Heart right ventricle (tissue), 16 donors: ENCODE data around the gene LDLR. TPM values are rescaled to one million over a fixed set of nuclear protein-coding genes. Genes with fewer than 3 reads are reported as not detected.
A peak's percentile ranks its signal among the peaks of the same experiment; 100 is the strongest.
"Not testable (repeated sequence)": the region's sequence is repeated elsewhere in the genome, so short reads cannot be mapped to it uniquely, and the experiment has no call there.

Source experiments
- ATAC-seq, 8 donors: fragments of 200-7000 bp; cut with Tn5 transposase; one replicate each; pipeline ENCODE4 v1.9.1; 2020; ENCODE audit warnings: mild to moderate bottlenecking in 8 of 8, moderate library complexity in 8 of 8, moderate number of reproducible peaks in 1 of 8
- DNase-seq, 2 donors: peaks; one replicate each; pipeline ENCODE4 v3.0.0-alpha.2; 2020
- H3K27ac ChIP-seq, 10 donors: fragments of 200-600 bp; sonication (generic) in 2 of 10; one replicate each; pipeline versions ENCODE4 v1.5.0 to v1.8.0; 2020 to 2022; ENCODE audit warnings: mild to moderate bottlenecking in 3 of 10
- H3K27me3 ChIP-seq, 7 donors: fragments of 200-600 bp; one replicate each; pipeline ENCODE4 v1.8.0; 2021 to 2022; ENCODE audit warnings: mild to moderate bottlenecking in 2 of 7
- H3K36me3 ChIP-seq, 9 donors: fragments of 200-600 bp; sonication (generic) in 1 of 9; one replicate each; pipeline versions ENCODE4 v1.5.0 to v1.8.0; 2020 to 2022; ENCODE audit warnings: mild to moderate bottlenecking in 2 of 9
- H3K4me1 ChIP-seq, 9 donors: fragments of 200-600 bp; sonication (generic) in 1 of 9; one replicate each; pipeline versions ENCODE4 v1.5.0 to v1.8.0; 2020 to 2022; ENCODE audit warnings: mild to moderate bottlenecking in 4 of 9
- H3K4me3 ChIP-seq, 10 donors: fragments of 200-600 bp; sonication (generic) in 2 of 10; one replicate each; pipeline versions ENCODE4 v1.5.0 to v1.8.0; 2020 to 2022; ENCODE audit warnings: mild to moderate bottlenecking in 7 of 10, moderate library complexity in 2 of 10
- H3K9me3 ChIP-seq, 11 donors: fragments of 200-600 bp in 10 of 11; sonication (generic) in 2 of 11; one replicate each; pipeline versions ENCODE4 v1.5.0 to v1.8.0; 2013 to 2022; ENCODE audit warnings: mild to moderate bottlenecking in 2 of 11, control low read depth in 1 of 11, moderate library complexity in 1 of 11
- CTCF ChIP-seq, 9 donors: fragments of 200-600 bp; sonication (generic) in 2 of 9; IDR thresholded peaks; one replicate each; pipeline versions ENCODE4 v1.5.0 to v1.8.0; 2021 to 2022; ENCODE audit warnings: antibody characterized with exemption in 9 of 9, mild to moderate bottlenecking in 5 of 9, moderate library complexity in 1 of 9
- WGBS, 2 donors: extraction: QIAGEN DNeasy Blood & Tissue Kit; methylation state at CpG; one replicate each; pipeline ENCODE4 v1.1.7; 2013; ENCODE audit warnings: inconsistent platforms in 1 of 2; 5-methylcytosine and 5-hydroxymethylcytosine counted together
- intact Hi-C, 10 donors: fragments of 100-400 bp; cut with DNase I; formaldehyde crosslinking; loops; one replicate each; pipeline versions ENCODE4 v1.11.1 to v1.14.2; 2022
- polyA plus RNA-seq, 2 donors: library from polyadenylated mRNA; stranded (reverse); fragments of 200-250 nt; gene quantifications; one replicate each; pipeline ENCODE4 v1.2.3, GENCODE V29; 2013
- total RNA-seq, 10 donors: library from RNA; stranded (reverse); fragmentation: NEBNext Ultra II Directional in 3 of 10; extraction: Animal tissue kit (Norgen Biotek cat#: 25700) in 3 of 10; gene quantifications; one replicate each; pipeline versions ENCODE4 v1.2.1 to v1.2.4, GENCODE V29; 2021 to 2023
- donor health status: Arrhythmogenic right ventricular cardiomyopathy.
- donor health status: ischemic (EF 13 %, LVEDD 7.1; RV severe dilation, severe dysfunction).
- donor health status: healthy with polysubstance abuse.
- donor health status: DM: no; HTN: yes; CAD: no.
- donor health status: DM: no; HTN: no; CAD: no.
- donor health status: ischemic (EF 25% LVEDD 6.9; RV normal size, moderate dysfunction).
- donor health status: ischemic (EF 25% LVEDD 5.7; RV mildly dilated, moderate dysfunction).
- donor health status: healthy.
- donor health status: DM: yes; HTN: yes; CAD: no.
- donor health status: Ischemic cardiomyopathy.
- donor health status: ischemic (EF 35%, LVEDD 5.7; RV mildly dilated, moderate dysfunction).
- donor health status: nonischemic (EF 11% LVEDD 7.7; RV severe dilation, severe dysfunction).
- donor health status: DM: yes; HTN: yes; CAD: no.
- donor health status: PGD.
- donor health status: ischemic (EF 29% LVEDD 5.4; RV normal size, mild dysfunction).
- donor health status: nonischemic (EF 23%, LVEDD 6.1; RV moderate dilation, normal function).

LDLR gene
- total and polyA plus RNA-seq, 12 donors, result 4.5 to 76.1 (median 16.4) TPM

- TF ChIP-seq CTCF (IDR thresholded peaks at IDR 0.05), result no peak
- 82 to 87% methylated on average over 7 of the region's 7 CpGs for WGBS, 2 donors
- Histone ChIP-seq H3K4me3 (no peak overlapping the region), H3K27me3 (no peaks in the 10 kb centered on the region), H3K27ac (no peak overlapping the region), H3K4me1 (peaks cover 8 to 30% (median 22%) of the 10 kb centered on the region in 9 donors), H3K36me3 (peaks cover 10 to 98% (median 75%) of the 10 kb centered on the region in 9 donors), H3K9me3 (no peaks in the 10 kb centered on the region)
- ATAC-seq (no peak), DNase-seq (no peak)
- intact Hi-C loops, result no loop called here
These were observed 86.7 kb downstream of the LDLR start for GRCh38 chr19:11175920-11176319.

- Histone ChIP-seq H3K9me3 (no peaks in the 10 kb centered on the region), H3K4me1 (peaks cover 8 to 34% (median 25%) of the 10 kb centered on the region in 9 donors), H3K27ac (no peak overlapping the region), H3K27me3 (no peaks in the 10 kb centered on the region), H3K4me3 (no peak overlapping the region), H3K36me3 (peaks cover 7 to 95% (median 70%) of the 10 kb centered on the region in 9 donors)
- DNase-seq, result no peak
- 94 to 95% methylated on average over 18 of the region's 18 CpGs for WGBS, 2 donors
- intact Hi-C loops, result no loop called here
- no peak for TF ChIP-seq CTCF (IDR thresholded peaks at IDR 0.05)
- no peak for ATAC-seq
These were observed 87.4 kb downstream of the LDLR start for GRCh38 chr19:11176466-11177193.

- intact Hi-C loops, result no loop called here
- H3K27ac ChIP-seq, result peak overlapping the region in 1 of 10 donors; percentile 14
- H3K4me1 ChIP-seq, result peaks cover 8 to 34% (median 25%) of the 10 kb centered on the region in 9 donors
- WGBS, 2 donors, result 93 to 94% methylated on average over 9 of the region's 9 CpGs
- no peaks in the 10 kb centered on the region for H3K27me3 ChIP-seq
- H3K9me3 ChIP-seq, result no peaks in the 10 kb centered on the region
- peaks cover 7 to 95% (median 61%) of the 10 kb centered on the region in 9 donors for H3K36me3 ChIP-seq
- H3K4me3 ChIP-seq, result no peak overlapping the region
- no peak for TF ChIP-seq CTCF (IDR thresholded peaks at IDR 0.05)
- ATAC-seq (peak in 1 of 8 donors; percentile 32), DNase-seq (no peak)
These were observed 88.3 kb downstream of the LDLR start for GRCh38 chr19:11177592-11177991.

GRCh38 chr19:11179145-11179465 is 89.8 kb downstream of the LDLR start:
- DNase-seq, intact Hi-C loops, H3K27me3 ChIP-seq, ATAC-seq, H3K9me3 ChIP-seq: not testable (repeated sequence)
- Histone ChIP-seq H3K4me3 (peak overlapping the region in 1 of 10 donors; percentile 0), H3K36me3 (peaks cover 4 to 95% (median 55%) of the 10 kb centered on the region in 9 donors), H3K27ac (peak overlapping the region in 8 of 10 donors; percentile 42 to 77 (median 58)), H3K4me1 (peaks cover 8 to 36% (median 25%) of the 10 kb centered on the region in 9 donors)
- 88 to 89% methylated on average over 9 of the region's 9 CpGs for WGBS, 2 donors
